ENCODE results near the gene PDXK. TPM values are rescaled to one million over a fixed set of nuclear protein-coding genes. Genes with fewer than 3 reads are reported as not detected.

Gene PDXK
- total RNA-seq, 1 experiment from 2014 or later = 276 TPM

DNA sequence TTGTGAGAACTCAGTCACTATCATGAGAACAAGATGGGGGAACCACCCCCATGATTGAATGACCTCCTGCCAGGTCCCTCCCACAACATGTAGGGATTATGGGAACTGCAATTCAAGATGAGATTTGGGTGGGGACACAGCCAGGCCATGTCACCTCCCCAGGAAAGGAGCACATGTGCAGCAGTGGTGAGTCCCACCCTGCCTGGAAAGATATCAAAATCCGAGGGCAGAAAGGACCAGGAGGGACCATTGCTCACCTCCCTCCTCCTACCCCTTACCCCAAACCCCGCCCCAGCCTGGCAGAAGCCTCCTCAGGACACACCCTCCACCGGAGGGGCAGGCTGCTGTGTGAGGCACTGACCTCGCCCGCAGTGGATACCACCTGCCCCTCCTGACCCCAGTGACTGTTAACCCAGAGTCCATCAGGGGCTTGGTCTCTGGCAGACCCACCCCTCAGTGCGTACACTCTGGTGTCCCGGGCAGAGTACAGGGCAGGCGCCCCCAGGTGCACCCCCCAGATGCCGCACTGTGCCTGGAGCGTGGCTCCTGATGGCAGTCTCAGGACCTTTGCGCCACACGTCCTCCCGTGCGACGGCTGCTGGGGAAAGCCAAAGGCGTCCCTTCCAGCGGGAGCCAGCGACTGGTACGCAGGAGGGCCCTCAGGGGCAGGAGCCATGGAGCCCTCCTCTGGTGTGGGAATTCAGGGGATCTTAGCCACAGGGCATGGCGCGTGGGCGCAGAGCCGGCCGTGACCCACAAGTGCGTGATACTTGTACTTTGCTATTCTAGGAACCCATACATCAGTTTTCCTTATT, 20.9 kb downstream of the PDXK start:
- TF ChIP-seq, protein P1, sequence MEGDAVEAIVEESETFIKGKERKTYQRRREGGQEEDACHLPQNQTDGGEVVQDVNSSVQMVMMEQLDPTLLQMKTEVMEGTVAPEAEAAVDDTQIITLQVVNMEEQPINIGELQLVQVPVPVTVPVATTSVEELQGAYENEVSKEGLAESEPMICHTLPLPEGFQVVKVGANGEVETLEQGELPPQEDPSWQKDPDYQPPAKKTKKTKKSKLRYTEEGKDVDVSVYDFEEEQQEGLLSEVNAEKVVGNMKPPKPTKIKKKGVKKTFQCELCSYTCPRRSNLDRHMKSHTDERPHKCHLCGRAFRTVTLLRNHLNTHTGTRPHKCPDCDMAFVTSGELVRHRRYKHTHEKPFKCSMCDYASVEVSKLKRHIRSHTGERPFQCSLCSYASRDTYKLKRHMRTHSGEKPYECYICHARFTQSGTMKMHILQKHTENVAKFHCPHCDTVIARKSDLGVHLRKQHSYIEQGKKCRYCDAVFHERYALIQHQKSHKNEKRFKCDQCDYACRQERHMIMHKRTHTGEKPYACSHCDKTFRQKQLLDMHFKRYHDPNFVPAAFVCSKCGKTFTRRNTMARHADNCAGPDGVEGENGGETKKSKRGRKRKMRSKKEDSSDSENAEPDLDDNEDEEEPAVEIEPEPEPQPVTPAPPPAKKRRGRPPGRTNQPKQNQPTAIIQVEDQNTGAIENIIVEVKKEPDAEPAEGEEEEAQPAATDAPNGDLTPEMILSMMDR (IDR thresholded peaks at IDR 0.05; ENCODE audit: insufficient read depth in 1 of 2, low read depth in 1 of 2, low read length in 1 of 2, severe bottlenecking in 1 of 2, unreplicated experiment in 1 of 2) = no peak
- no peaks in the 10 kb centered on the region for H3K27me3 Mint-ChIP-seq (ENCODE audit: insufficient read depth, unreplicated experiment)
- no peaks in the 10 kb centered on the region; the same call in none of the 2 replicates for H3K36me3 ChIP-seq (ENCODE audit: control insufficient read depth, insufficient read depth, low read length)
- BruUV-seq (replicated peaks) = no TSS peak
- CTCF ChIA-PET = no interaction called here
- peaks cover 12% of the 10 kb centered on the region for H3K4me1 ChIP-seq
- H3K36me3 Mint-ChIP-seq (ENCODE audit: insufficient read depth, unreplicated experiment) = peaks cover 63% of the 10 kb centered on the region
- no peak overlapping the region for H3K4me3 Mint-ChIP-seq (ENCODE audit: unreplicated experiment)
- intact Hi-C loops (cut with micrococcal nuclease; ENCODE audit: unreplicated experiment) = no loop called here
- H3K9me3 Mint-ChIP-seq (ENCODE audit: unreplicated experiment) = no peaks in the 10 kb centered on the region
- H3K27me3 ChIP-seq (replicated peaks; ENCODE audit: control insufficient read depth, insufficient read depth, low read length) = no peaks in the 10 kb centered on the region
- H3K4me3 ChIP-seq (ENCODE audit: low read depth, low read length) = no peak overlapping the region
- no peak for DNase-seq
- peak overlapping the region; percentile 63 for H3K27ac Mint-ChIP-seq (ENCODE audit: unreplicated experiment)
- POLR2A ChIA-PET = no interaction called here
- no peaks in the 10 kb centered on the region for H3K4me1 Mint-ChIP-seq (ENCODE audit: low read depth, unreplicated experiment)
- no peaks in the 10 kb centered on the region for H3K9me3 ChIP-seq

DNA sequence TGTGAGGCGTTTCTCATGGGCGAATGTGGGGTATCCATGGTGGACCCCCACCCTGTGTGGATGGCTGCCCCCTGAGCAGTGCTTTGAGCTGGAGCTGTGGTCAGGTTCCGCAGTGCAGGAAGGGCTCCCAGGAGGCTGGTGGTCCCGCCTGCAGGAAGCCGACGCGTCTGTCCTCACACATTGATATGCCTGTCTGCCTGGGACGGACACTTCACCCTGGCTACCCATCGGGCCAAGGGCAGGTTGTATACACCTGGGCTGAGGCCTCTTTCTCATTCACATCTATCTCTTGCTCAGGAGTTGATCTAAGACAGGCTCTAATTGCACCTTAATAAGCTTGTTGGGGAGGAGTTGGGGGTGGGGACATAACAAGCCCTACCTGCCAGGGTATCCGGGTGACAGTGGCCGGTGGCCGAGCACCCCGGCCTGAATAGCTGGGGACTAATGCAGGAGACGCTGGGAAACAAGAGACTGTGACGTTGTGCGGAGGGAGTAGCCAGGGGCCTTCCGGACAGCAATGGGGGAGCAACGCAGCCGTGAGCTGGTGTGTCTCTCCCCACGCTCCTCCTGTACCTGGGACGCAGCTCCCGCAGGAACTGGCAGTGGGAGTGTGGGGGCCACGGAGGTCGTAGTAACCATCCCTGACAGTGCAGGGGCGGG, 21.7 kb downstream of the PDXK start:
- Histone ChIP-seq H3K4me3 (ENCODE audit: low read depth, low read length) (no peak overlapping the region), H3K36me3 (ENCODE audit: control insufficient read depth, insufficient read depth, low read length) (no peaks in the 10 kb centered on the region; the same call in none of the 2 replicates), H3K27me3 (replicated peaks; ENCODE audit: control insufficient read depth, insufficient read depth, low read length) (no peaks in the 10 kb centered on the region), H3K4me1 (peaks cover 12% of the 10 kb centered on the region), H3K9me3 (no peaks in the 10 kb centered on the region)
- Mint-ChIP-seq H3K4me3 (ENCODE audit: unreplicated experiment) (no peak overlapping the region), H3K27ac (ENCODE audit: unreplicated experiment) (peak overlapping the region; percentile 63), H3K36me3 (ENCODE audit: insufficient read depth, unreplicated experiment) (peaks cover 66% of the 10 kb centered on the region), H3K4me1 (ENCODE audit: low read depth, unreplicated experiment) (no peaks in the 10 kb centered on the region), H3K9me3 (ENCODE audit: unreplicated experiment) (no peaks in the 10 kb centered on the region), H3K27me3 (ENCODE audit: insufficient read depth, unreplicated experiment) (no peaks in the 10 kb centered on the region)
- no TSS peak for BruUV-seq (replicated peaks)
- intact Hi-C loops (cut with micrococcal nuclease; ENCODE audit: unreplicated experiment) = no loop called here
- TF ChIP-seq, protein P1 (IDR thresholded peaks at IDR 0.05; ENCODE audit: insufficient read depth in 1 of 2, low read depth in 1 of 2, low read length in 1 of 2, severe bottlenecking in 1 of 2, unreplicated experiment in 1 of 2) = no peak
- ChIA-PET CTCF (no interaction called here), POLR2A (no interaction called here)
- peak; percentile 56 to 67 for DNase-seq

DNA sequence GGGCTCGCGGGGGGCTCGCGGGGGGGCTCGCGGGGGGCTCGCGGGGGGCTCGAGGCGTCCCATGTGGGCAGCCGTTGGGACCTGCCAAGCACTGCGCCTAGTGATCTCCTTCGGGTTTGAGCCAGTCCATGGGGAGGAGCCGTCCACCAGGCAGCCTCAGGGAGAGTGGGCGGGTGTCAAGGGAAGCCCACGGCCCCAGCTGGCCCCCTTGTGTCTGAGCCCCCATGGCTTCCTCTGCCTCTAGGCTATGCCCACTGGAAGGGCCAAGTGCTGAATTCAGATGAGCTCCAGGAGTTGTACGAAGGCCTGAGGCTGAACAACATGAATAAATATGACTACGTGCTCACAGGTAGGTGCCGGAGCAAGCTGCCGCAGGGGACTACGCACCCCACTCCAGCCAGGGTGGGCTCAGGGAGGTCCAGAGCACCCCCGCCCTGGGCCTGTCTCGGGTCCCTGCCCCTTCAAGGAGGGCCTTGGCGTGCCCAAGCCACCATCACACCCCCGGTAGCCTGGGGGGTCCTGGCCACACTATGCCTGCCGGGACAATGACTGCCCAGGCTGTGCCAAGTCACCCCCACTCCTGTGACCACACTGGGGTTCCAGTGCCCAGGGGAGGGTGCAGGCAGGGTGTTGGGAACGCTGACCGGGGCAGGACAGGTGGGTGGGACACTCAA, 22.6 kb downstream of the PDXK start:
- Mint-ChIP-seq H3K36me3 (ENCODE audit: insufficient read depth, unreplicated experiment) (peaks cover 65% of the 10 kb centered on the region), H3K27ac (ENCODE audit: unreplicated experiment) (no peak overlapping the region), H3K4me1 (ENCODE audit: low read depth, unreplicated experiment) (no peaks in the 10 kb centered on the region), H3K4me3 (ENCODE audit: unreplicated experiment) (no peak overlapping the region), H3K27me3 (ENCODE audit: insufficient read depth, unreplicated experiment) (no peaks in the 10 kb centered on the region), H3K9me3 (ENCODE audit: unreplicated experiment) (no peaks in the 10 kb centered on the region)
- Histone ChIP-seq H3K4me1 (peaks cover 12% of the 10 kb centered on the region), H3K4me3 (ENCODE audit: low read depth, low read length) (no peak overlapping the region), H3K36me3 (ENCODE audit: control insufficient read depth, insufficient read depth, low read length) (no peaks in the 10 kb centered on the region; the same call in none of the 2 replicates), H3K9me3 (no peaks in the 10 kb centered on the region), H3K27me3 (replicated peaks; ENCODE audit: control insufficient read depth, insufficient read depth, low read length) (no peaks in the 10 kb centered on the region)
- CTCF ChIA-PET = no interaction called here
- TF ChIP-seq, protein P1 (IDR thresholded peaks at IDR 0.05; ENCODE audit: insufficient read depth in 1 of 2, low read depth in 1 of 2, low read length in 1 of 2, severe bottlenecking in 1 of 2, unreplicated experiment in 1 of 2) = no peak
- intact Hi-C loops (cut with micrococcal nuclease; ENCODE audit: unreplicated experiment) = no loop called here
- BruUV-seq (replicated peaks) = no TSS peak
- POLR2A ChIA-PET = no interaction called here
- DNase-seq = no peak

Measured in Caco-2 (cell line).